Endodermal cell (in vitro differentiated cells): ENCODE results near the gene POLD2. TPM values are rescaled to one million over a fixed set of nuclear protein-coding genes. Genes with fewer than 3 reads are reported as not detected.

Source experiments
- DNase-seq: peaks from one replicate; pipeline ENCODE4 v3.0.0-alpha.2; 2017
- H3K27ac ChIP-seq: 2 replicates; pipeline ENCODE4 v1.5.1; 2013; ENCODE audit warnings: mild to moderate bottlenecking, low read depth, low read length, moderate library complexity
- H3K27me3 ChIP-seq: 2 replicates; pipeline ENCODE4 v1.6.1; 2013; ENCODE audit warnings: mild to moderate bottlenecking, low read length, moderate library complexity; ENCODE audit not compliant: insufficient read depth, control insufficient read depth, poor library complexity, severe bottlenecking
- H3K36me3 ChIP-seq: 2 replicates; pipeline ENCODE4 v1.7.0; 2013; ENCODE audit warnings: mild to moderate bottlenecking, low read length, moderate library complexity; ENCODE audit not compliant: control insufficient read depth, insufficient read depth
- H3K4me1 ChIP-seq: one replicate; pipeline ENCODE4 v1.7.0; 2013; ENCODE audit warnings: low read length; ENCODE audit not compliant: control insufficient read depth, insufficient read depth
- H3K4me3 ChIP-seq: 2 replicates; pipeline ENCODE4 v1.5.1; 2013; ENCODE audit warnings: mild to moderate bottlenecking, low read length, moderate library complexity
- H3K9ac ChIP-seq: 2 replicates; pipeline ENCODE4 v1.6.1; 2013; ENCODE audit warnings: mild to moderate bottlenecking, low read length, moderate library complexity; ENCODE audit not compliant: poor library complexity, severe bottlenecking; ENCODE audit errors: extremely low read depth
- H3K9me3 ChIP-seq: 2 replicates; pipeline ENCODE4 v1.6.1; 2013; ENCODE audit warnings: mild to moderate bottlenecking, low read length, moderate library complexity; ENCODE audit not compliant: control insufficient read depth
- H3K27ac Mint-ChIP-seq: 2 replicates; pipeline ENCODE4 v1.8.0; 2020; ENCODE audit warnings: mixed read lengths
- H3K27me3 Mint-ChIP-seq: 2 replicates; pipeline ENCODE4 v1.8.0; 2021; ENCODE audit warnings: mild to moderate bottlenecking, mixed read lengths; ENCODE audit not compliant: insufficient read depth
- H3K36me3 Mint-ChIP-seq: 2 replicates; pipeline ENCODE4 v1.8.0; 2020; ENCODE audit warnings: low read depth, mixed read lengths
- H3K4me1 Mint-ChIP-seq: 2 replicates; pipeline ENCODE4 v1.8.0; 2020; ENCODE audit warnings: mixed read lengths
- H3K4me3 Mint-ChIP-seq: 2 replicates; pipeline ENCODE4 v1.8.0; 2020; ENCODE audit warnings: mild to moderate bottlenecking, moderate library complexity, mixed read lengths
- H3K9me3 Mint-ChIP-seq: 2 replicates; pipeline ENCODE4 v1.8.0; 2020; ENCODE audit warnings: mild to moderate bottlenecking, mixed read lengths
- WGBS, 2 experiments: methylation state at CpG; one replicate each; pipeline versions ENCODE4 v1.1.5 to v1.1.7; 2013; ENCODE audit warnings: missing lambda C conversion rate in 2 of 2, mixed read lengths in 1 of 2; ENCODE audit not compliant: insufficient coverage in 1 of 2, insufficient read length in 1 of 2; 5-methylcytosine and 5-hydroxymethylcytosine counted together
- total RNA-seq, 2 donors: library from RNA; stranded (reverse); fragmentation: NEBNext Ultra II Directional in 1 of 2; extraction: Animal tissue kit (Norgen Biotek cat#: 25700) in 1 of 2; gene quantifications; 2 replicates in 1 of 2; 3 replicates in 1 of 2; pipeline ENCODE4 v1.2.1, GENCODE V29; 2021
- TF ChIP-seq, protein P1 (sequence below): fragments of 200-600 bp; sonication (generic); conservative IDR thresholded peaks from 2 replicates; pipeline ENCODE4 v1.5.0; 2021; ENCODE audit warnings: antibody characterized with exemption, mild to moderate bottlenecking

POLD2 gene
- total RNA-seq, 2 donors from 2014 or later = 127 to 141 TPM

DNA sequence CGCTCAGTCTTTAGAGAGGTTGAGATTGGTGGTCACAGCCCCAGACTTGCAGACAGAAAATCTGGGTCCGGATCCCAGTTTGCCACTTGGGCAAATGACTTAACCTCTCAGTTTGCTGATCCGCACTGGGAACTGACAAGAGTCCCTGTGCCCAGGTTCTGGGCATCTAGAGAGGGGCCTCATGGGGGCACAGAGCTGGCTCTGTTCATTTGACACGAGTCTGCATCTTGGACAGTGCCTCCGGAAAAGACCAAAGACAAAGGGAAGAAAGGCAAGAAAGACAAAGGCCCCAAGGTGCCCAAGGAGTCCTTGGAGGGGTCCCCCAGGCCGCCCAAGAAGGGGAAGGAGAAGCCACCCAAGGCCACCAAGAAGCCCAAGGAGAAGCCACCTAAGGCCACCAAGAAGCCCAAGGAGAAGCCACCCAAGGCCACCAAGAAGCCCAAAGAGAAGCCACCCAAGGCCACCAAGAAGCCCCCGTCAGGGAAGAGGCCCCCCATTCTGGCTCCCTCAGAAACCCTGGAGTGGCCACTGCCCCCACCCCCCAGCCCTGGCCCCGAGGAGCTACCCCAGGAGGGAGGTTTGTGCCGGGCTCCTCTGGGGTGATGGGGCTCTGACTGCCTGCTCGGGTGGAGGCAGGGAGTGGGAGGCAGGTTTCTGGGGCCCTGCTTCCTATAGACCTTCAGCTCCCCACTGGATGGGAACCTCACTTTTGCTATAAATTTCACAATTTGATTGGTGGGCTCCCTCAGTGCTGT lies 16.9 kb downstream of the POLD2 start:
- Mint-ChIP-seq H3K4me3 (no peak overlapping the region), H3K27me3 (peaks cover 21% of the 10 kb centered on the region), H3K36me3 (peaks cover 10% of the 10 kb centered on the region), H3K4me1 (peaks cover 8% of the 10 kb centered on the region), H3K27ac (no peak overlapping the region), H3K9me3 (no peaks in the 10 kb centered on the region)
- WGBS, 2 experiments = 87 to 90% methylated on average over 7 to 10 of the region's 10 CpGs
- Histone ChIP-seq H3K27me3 (peaks cover 5% of the 10 kb centered on the region), H3K4me3 (no peak overlapping the region), H3K36me3 (no peaks in the 10 kb centered on the region), H3K9me3 (no peaks in the 10 kb centered on the region), H3K27ac (no peak overlapping the region), H3K4me1 (no peaks in the 10 kb centered on the region), H3K9ac (no peak overlapping the region)
- no peak for DNase-seq
- TF ChIP-seq, protein P1, sequence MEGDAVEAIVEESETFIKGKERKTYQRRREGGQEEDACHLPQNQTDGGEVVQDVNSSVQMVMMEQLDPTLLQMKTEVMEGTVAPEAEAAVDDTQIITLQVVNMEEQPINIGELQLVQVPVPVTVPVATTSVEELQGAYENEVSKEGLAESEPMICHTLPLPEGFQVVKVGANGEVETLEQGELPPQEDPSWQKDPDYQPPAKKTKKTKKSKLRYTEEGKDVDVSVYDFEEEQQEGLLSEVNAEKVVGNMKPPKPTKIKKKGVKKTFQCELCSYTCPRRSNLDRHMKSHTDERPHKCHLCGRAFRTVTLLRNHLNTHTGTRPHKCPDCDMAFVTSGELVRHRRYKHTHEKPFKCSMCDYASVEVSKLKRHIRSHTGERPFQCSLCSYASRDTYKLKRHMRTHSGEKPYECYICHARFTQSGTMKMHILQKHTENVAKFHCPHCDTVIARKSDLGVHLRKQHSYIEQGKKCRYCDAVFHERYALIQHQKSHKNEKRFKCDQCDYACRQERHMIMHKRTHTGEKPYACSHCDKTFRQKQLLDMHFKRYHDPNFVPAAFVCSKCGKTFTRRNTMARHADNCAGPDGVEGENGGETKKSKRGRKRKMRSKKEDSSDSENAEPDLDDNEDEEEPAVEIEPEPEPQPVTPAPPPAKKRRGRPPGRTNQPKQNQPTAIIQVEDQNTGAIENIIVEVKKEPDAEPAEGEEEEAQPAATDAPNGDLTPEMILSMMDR = no peak

DNA sequence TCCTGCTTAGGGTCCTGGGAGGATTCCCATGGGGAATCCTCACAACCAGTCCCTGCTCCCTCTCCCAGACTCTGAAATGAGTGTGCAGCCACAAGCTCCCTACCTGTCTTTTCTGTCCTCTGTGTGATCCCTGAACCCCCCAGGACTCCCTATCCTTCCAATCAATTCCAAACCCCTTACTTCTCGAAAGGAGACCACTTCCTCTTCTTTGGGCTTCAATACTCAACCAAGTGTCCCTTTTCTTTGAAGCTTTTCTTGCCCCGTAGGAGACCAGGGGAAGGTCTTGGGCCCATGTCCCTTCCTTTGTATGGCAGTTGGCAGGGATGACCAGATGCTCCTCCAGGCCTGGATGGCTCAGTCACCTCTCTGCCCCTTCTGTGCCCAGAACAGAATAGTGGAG lies 17.5 kb downstream of the POLD2 start:
- TF ChIP-seq, protein P1 = no peak
- Histone ChIP-seq H3K27ac (no peak overlapping the region), H3K4me1 (no peaks in the 10 kb centered on the region), H3K36me3 (no peaks in the 10 kb centered on the region), H3K9ac (no peak overlapping the region), H3K27me3 (peaks cover 5% of the 10 kb centered on the region), H3K4me3 (no peak overlapping the region), H3K9me3 (no peaks in the 10 kb centered on the region)
- no peak overlapping the region for H3K27ac Mint-ChIP-seq
- WGBS, 2 experiments = 92 to 100% methylated on average over 2 of the region's 2 CpGs
- H3K9me3 Mint-ChIP-seq = no peaks in the 10 kb centered on the region
- no peak for DNase-seq
- peaks cover 8% of the 10 kb centered on the region for H3K4me1 Mint-ChIP-seq
- H3K27me3 Mint-ChIP-seq = peaks cover 21% of the 10 kb centered on the region
- peaks cover 10% of the 10 kb centered on the region for H3K36me3 Mint-ChIP-seq
- H3K4me3 Mint-ChIP-seq = peak overlapping the region; percentile 66

DNA sequence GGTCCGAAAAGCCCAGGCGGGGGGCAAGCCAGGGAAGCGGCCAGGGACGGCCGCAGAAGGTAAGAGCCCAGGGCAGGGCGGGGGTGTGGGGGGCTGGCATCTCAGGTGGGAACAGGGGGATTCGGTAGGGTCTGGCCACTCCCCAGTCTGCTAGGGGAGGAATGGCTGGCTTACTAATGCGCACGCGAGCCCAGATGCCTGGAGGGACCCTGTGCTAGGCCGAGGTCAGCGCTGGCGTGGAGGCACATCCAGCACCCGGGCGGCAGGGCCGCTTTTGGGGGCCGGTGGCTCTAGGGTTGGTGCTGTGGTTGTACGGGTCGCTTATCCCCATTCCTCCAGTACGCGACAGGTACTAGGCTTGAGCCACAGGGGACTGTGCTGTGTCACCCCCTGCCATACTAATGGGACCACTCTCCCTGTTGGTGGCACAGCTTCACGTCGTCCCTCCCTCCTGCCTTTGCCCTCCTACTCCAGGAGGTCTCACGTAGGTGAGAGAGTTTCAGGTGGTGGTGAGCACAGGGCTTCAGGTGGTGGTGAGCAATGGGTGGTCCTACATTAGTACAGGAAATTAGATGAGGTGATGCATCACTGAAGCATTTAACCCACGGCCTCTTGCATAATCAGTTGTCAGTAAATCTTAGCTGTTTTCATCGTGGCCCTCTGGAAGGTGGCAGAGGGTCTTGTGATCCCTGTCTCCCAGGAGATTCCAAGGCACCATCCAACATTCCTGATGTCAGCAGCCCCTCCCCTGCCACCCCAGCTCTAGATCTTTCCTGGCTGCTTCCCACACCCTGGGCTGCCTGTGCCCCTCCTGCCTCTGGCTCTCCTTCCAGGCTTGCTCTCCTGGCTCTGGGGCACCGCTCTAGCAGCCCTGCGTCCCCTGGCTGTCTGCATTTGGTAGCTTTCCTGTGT lies 18.2 kb downstream of the POLD2 start:
- Mint-ChIP-seq H3K27me3 (peaks cover 21% of the 10 kb centered on the region), H3K36me3 (peaks cover 6% of the 10 kb centered on the region), H3K4me3 (peak overlapping the region; percentile 66), H3K4me1 (peaks cover 8% of the 10 kb centered on the region), H3K9me3 (no peaks in the 10 kb centered on the region), H3K27ac (no peak overlapping the region)
- no peaks in the 10 kb centered on the region for H3K4me1 ChIP-seq
- H3K36me3 ChIP-seq = no peaks in the 10 kb centered on the region
- peak; percentile 72 for DNase-seq
- H3K27ac ChIP-seq = no peak overlapping the region
- peaks cover 5% of the 10 kb centered on the region for H3K27me3 ChIP-seq
- H3K4me3 ChIP-seq = peak overlapping the region; percentile 70
- no peaks in the 10 kb centered on the region for H3K9me3 ChIP-seq
- peak overlapping the region; percentile 53 for H3K9ac ChIP-seq
- 28 to 31% methylated on average over 12 to 28 of the region's 28 CpGs for WGBS, 2 experiments
- TF ChIP-seq, protein P1 = no peak
